ENCODE data around the gene ASXL1.

ASXL1 gene

GRCh38 chr20:32415494-32415893 lies 57.4 kb downstream of the ASXL1 start:
- Histone ChIP-seq H3K4ac (ENCODE audit: low read depth, low read length) (no peak overlapping the region), H3K79me1 (ENCODE audit: low read length) (no peaks in the 10 kb centered on the region), H3K14ac (ENCODE audit: low read length) (no peak overlapping the region), H2AK5ac (ENCODE audit: low read length) (no peak overlapping the region), H3K4me3 (ENCODE audit: low read depth, low read length) (no peak overlapping the region), H3K36me3 (ENCODE audit: control insufficient read depth in 1 of 2, insufficient read depth in 2 of 2, low read length in 2 of 2) (peaks cover 0 to 4% of the 10 kb centered on the region in 2 experiments), H4K12ac (ENCODE audit: low read depth, low read length) (no peak overlapping the region), H3K9me3 (ENCODE audit: insufficient read depth, low read depth, low read length) (no peaks in the 10 kb centered on the region), H4K8ac (ENCODE audit: low read depth, low read length) (no peak overlapping the region), H2AFZ (ENCODE audit: insufficient read depth, low read length, poor library complexity) (no peak overlapping the region), H2BK5ac (ENCODE audit: low read depth, low read length, poor library complexity) (no peak overlapping the region), H3K18ac (ENCODE audit: low read length) (peak overlapping the region; percentile 35), H3K9ac (ENCODE audit: low read length) (no peak overlapping the region), H3K4me2 (ENCODE audit: low read length) (no peak overlapping the region), H4K91ac (ENCODE audit: low read depth, low read length) (no peak overlapping the region), H3K4me1 (ENCODE audit: control insufficient read depth in 1 of 2, insufficient read depth in 2 of 2, low read length in 2 of 2) (peaks cover 0 to 3% of the 10 kb centered on the region in 2 experiments), H2BK12ac (ENCODE audit: low read length) (no peak overlapping the region), H3K79me2 (ENCODE audit: control insufficient read depth, insufficient read depth, low read length, poor library complexity) (no peaks in the 10 kb centered on the region), H2BK120ac (ENCODE audit: insufficient read depth, low read length, poor library complexity) (no peak overlapping the region), H3K27ac (ENCODE audit: low read depth, low read length) (no peak overlapping the region), H3K27me3 (ENCODE audit: insufficient read depth, low read length) (no peaks in the 10 kb centered on the region), H3K23ac (ENCODE audit: low read length) (no peak overlapping the region)
- no peak for DNase-seq
- no CpG with 5 or more reads among the region's 2 CpGs for WGBS (ENCODE audit: extremely low coverage, insufficient coverage, insufficient read length)

GRCh38 chr20:32416206-32416605 lies 58.1 kb downstream of the ASXL1 start:
- Histone ChIP-seq H3K9me3 (ENCODE audit: insufficient read depth, low read depth, low read length) (no peaks in the 10 kb centered on the region), H3K4ac (ENCODE audit: low read depth, low read length) (peak overlapping the region; percentile 62), H2BK120ac (ENCODE audit: insufficient read depth, low read length, poor library complexity) (no peak overlapping the region), H4K91ac (ENCODE audit: low read depth, low read length) (no peak overlapping the region), H3K4me2 (ENCODE audit: low read length) (no peak overlapping the region), H3K27ac (ENCODE audit: low read depth, low read length) (no peak overlapping the region), H3K79me2 (ENCODE audit: control insufficient read depth, insufficient read depth, low read length, poor library complexity) (no peaks in the 10 kb centered on the region), H2BK12ac (ENCODE audit: low read length) (no peak overlapping the region), H3K27me3 (ENCODE audit: insufficient read depth, low read length) (no peaks in the 10 kb centered on the region), H4K12ac (ENCODE audit: low read depth, low read length) (no peak overlapping the region), H3K14ac (ENCODE audit: low read length) (no peak overlapping the region), H3K9ac (ENCODE audit: low read length) (no peak overlapping the region), H3K4me3 (ENCODE audit: low read depth, low read length) (no peak overlapping the region), H2AK5ac (ENCODE audit: low read length) (no peak overlapping the region), H3K23ac (ENCODE audit: low read length) (no peak overlapping the region), H3K18ac (ENCODE audit: low read length) (no peak overlapping the region), H3K4me1 (ENCODE audit: control insufficient read depth in 1 of 2, insufficient read depth in 2 of 2, low read length in 2 of 2) (peaks cover 0 to 3% of the 10 kb centered on the region in 2 experiments), H2BK5ac (ENCODE audit: low read depth, low read length, poor library complexity) (no peak overlapping the region), H4K8ac (ENCODE audit: low read depth, low read length) (no peak overlapping the region), H3K36me3 (ENCODE audit: control insufficient read depth in 1 of 2, insufficient read depth in 2 of 2, low read length in 2 of 2) (peaks cover 0 to 4% of the 10 kb centered on the region in 2 experiments), H2AFZ (ENCODE audit: insufficient read depth, low read length, poor library complexity) (no peak overlapping the region), H3K79me1 (ENCODE audit: low read length) (no peaks in the 10 kb centered on the region)
- no peak for DNase-seq
- WGBS (ENCODE audit: extremely low coverage, insufficient coverage, insufficient read length) = no CpG with 5 or more reads among the region's 2 CpGs

DNA sequence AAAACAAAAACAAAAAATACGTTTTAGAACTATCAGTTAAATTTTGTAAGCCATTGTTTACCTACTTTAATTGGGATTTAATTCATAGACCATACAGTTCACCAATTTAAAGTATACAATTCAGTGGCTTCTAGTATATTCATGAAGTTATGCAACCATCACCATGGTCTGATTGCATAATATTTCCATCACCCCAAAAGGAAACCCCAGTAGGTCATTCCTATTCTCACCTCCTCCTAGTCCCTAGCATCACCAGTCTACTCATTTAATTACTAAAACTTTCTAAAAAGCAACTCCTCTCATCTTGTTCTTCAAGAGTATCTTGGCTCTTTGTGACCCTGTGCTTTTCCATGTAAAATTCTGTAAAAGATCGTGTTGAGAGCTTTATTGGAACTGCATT lies 60.2 kb downstream of the ASXL1 start:
- peaks cover 0 to 3% of the 10 kb centered on the region in 2 experiments for H3K4me1 ChIP-seq (ENCODE audit: control insufficient read depth in 1 of 2, insufficient read depth in 2 of 2, low read length in 2 of 2)
- H3K4me2 ChIP-seq (ENCODE audit: low read length) = no peak overlapping the region
- H3K36me3 ChIP-seq (ENCODE audit: control insufficient read depth in 1 of 2, insufficient read depth in 2 of 2, low read length in 2 of 2) = peaks cover 0 to 5% of the 10 kb centered on the region in 2 experiments
- no peaks in the 10 kb centered on the region for H3K79me2 ChIP-seq (ENCODE audit: control insufficient read depth, insufficient read depth, low read length, poor library complexity)
- no peak overlapping the region for H2BK120ac ChIP-seq (ENCODE audit: insufficient read depth, low read length, poor library complexity)
- no peak overlapping the region for H4K12ac ChIP-seq (ENCODE audit: low read depth, low read length)
- H2AFZ ChIP-seq (ENCODE audit: insufficient read depth, low read length, poor library complexity) = no peak overlapping the region
- H3K9me3 ChIP-seq (ENCODE audit: insufficient read depth, low read depth, low read length) = no peaks in the 10 kb centered on the region
- H3K79me1 ChIP-seq (ENCODE audit: low read length) = no peaks in the 10 kb centered on the region
- no peak overlapping the region for H2AK5ac ChIP-seq (ENCODE audit: low read length)
- no CpG with 5 or more reads among the region's 2 CpGs for WGBS (ENCODE audit: extremely low coverage, insufficient coverage, insufficient read length)
- H3K27ac ChIP-seq (ENCODE audit: low read depth, low read length) = no peak overlapping the region
- H4K91ac ChIP-seq (ENCODE audit: low read depth, low read length) = no peak overlapping the region
- H3K18ac ChIP-seq (ENCODE audit: low read length) = no peak overlapping the region
- no peak overlapping the region for H3K4me3 ChIP-seq (ENCODE audit: low read depth, low read length)
- DNase-seq = no peak
- H2BK12ac ChIP-seq (ENCODE audit: low read length) = no peak overlapping the region
- H3K27me3 ChIP-seq (ENCODE audit: insufficient read depth, low read length) = no peaks in the 10 kb centered on the region
- no peak overlapping the region for H3K14ac ChIP-seq (ENCODE audit: low read length)
- no peak overlapping the region for H3K23ac ChIP-seq (ENCODE audit: low read length)
- no peak overlapping the region for H3K4ac ChIP-seq (ENCODE audit: low read depth, low read length)
- no peak overlapping the region for H4K8ac ChIP-seq (ENCODE audit: low read depth, low read length)
- no peak overlapping the region for H2BK5ac ChIP-seq (ENCODE audit: low read depth, low read length, poor library complexity)
- H3K9ac ChIP-seq (ENCODE audit: low read length) = no peak overlapping the region

DNA sequence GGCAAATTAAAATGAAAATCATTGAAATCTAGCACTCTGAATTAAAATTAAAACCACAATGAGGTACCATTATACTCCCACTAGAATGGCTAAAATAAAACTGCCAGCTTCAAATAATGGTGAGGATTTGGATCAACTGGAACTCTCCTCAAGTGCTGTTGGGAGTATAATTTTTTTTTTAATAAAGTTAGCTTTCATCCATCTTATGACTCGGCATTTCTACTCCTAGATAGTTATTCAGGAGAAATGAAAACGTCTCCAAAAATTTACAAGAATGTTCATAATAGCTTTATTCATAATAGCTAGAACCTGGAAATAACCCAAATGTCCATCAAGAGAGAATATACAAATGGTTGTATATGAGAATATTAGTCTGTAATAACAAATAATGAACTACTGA lies 63.2 kb downstream of the ASXL1 start:
- no peak overlapping the region for H4K91ac ChIP-seq (ENCODE audit: low read depth, low read length)
- H2BK120ac ChIP-seq (ENCODE audit: insufficient read depth, low read length, poor library complexity) = no peak overlapping the region
- no peak overlapping the region for H3K4me3 ChIP-seq (ENCODE audit: low read depth, low read length)
- no peak overlapping the region for H3K27ac ChIP-seq (ENCODE audit: low read depth, low read length)
- H3K9ac ChIP-seq (ENCODE audit: low read length) = no peak overlapping the region
- no peak overlapping the region for H3K23ac ChIP-seq (ENCODE audit: low read length)
- no peak overlapping the region for H2AFZ ChIP-seq (ENCODE audit: insufficient read depth, low read length, poor library complexity)
- H3K4me1 ChIP-seq (ENCODE audit: control insufficient read depth in 1 of 2, insufficient read depth in 2 of 2, low read length in 2 of 2) = no peaks in the 10 kb centered on the region
- no peak overlapping the region for H4K12ac ChIP-seq (ENCODE audit: low read depth, low read length)
- H3K4me2 ChIP-seq (ENCODE audit: low read length) = no peak overlapping the region
- H4K8ac ChIP-seq (ENCODE audit: low read depth, low read length) = no peak overlapping the region
- no peak overlapping the region for H2AK5ac ChIP-seq (ENCODE audit: low read length)
- H2BK12ac ChIP-seq (ENCODE audit: low read length) = no peak overlapping the region
- H3K79me1 ChIP-seq (ENCODE audit: low read length) = no peaks in the 10 kb centered on the region
- H3K4ac ChIP-seq (ENCODE audit: low read depth, low read length) = no peak overlapping the region
- no peaks in the 10 kb centered on the region for H3K79me2 ChIP-seq (ENCODE audit: control insufficient read depth, insufficient read depth, low read length, poor library complexity)
- H3K36me3 ChIP-seq (ENCODE audit: control insufficient read depth in 1 of 2, insufficient read depth in 2 of 2, low read length in 2 of 2) = peaks cover 0 to 4% of the 10 kb centered on the region in 2 experiments
- no CpG with 5 or more reads among the region's 2 CpGs for WGBS (ENCODE audit: extremely low coverage, insufficient coverage, insufficient read length)
- no peak overlapping the region for H2BK5ac ChIP-seq (ENCODE audit: low read depth, low read length, poor library complexity)
- H3K9me3 ChIP-seq (ENCODE audit: insufficient read depth, low read depth, low read length) = no peaks in the 10 kb centered on the region
- DNase-seq = no peak
- H3K14ac ChIP-seq (ENCODE audit: low read length) = no peak overlapping the region
- no peak overlapping the region for H3K18ac ChIP-seq (ENCODE audit: low read length)
- H3K27me3 ChIP-seq (ENCODE audit: insufficient read depth, low read length) = no peaks in the 10 kb centered on the region

Measured in trophoblast cell (in vitro differentiated cells and primary cell).